Measurements from ENCODE around the gene GPBAR1. TPM values are rescaled to one million over a fixed set of nuclear protein-coding genes. Genes with fewer than 3 reads are reported as not detected.
A peak's percentile ranks its signal among the peaks of the same experiment; 100 is the strongest.

GPBAR1 gene
- total RNA-seq, 2 experiments from 2014 or later, result 0.11 to 0.40 TPM

DNA sequence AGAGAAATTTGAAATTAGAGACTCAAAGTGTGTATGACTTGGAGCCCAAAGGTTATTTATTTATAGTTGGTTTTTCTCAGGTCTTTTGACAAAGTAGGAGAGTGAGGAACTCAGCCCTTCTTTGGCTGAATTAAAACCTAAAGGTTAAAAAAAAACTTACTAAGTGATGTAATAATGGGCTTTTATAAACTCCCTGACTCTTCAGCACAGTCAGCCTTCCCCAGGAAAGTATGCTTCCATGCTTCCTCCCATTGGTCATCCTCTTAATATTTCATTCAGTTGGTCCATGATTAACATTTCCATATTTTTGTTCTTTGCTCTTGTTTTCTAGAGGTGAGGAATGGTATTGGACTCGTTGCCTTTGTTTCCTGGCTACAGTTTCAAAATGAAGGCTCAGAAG lies 36.6 kb upstream of the GPBAR1 start:
- no peak for ATAC-seq

DNA sequence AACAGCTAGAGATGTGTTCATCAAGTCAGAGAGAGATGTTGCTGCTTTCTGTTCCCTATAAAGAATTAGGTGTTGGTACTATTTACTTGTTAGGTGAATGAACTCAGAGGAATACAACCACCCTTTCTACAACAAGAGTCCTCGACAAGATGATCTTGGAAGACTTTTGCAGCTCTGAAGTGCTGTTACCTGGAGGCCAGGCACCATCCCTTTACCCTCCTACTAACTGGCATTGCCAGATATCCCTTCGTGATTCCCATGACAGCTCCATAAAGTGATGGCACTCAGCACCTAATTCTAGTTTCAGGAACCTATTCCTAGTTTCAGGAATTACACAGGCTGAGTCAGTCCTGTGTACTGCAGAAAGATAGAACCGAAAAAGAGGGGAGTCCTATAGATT lies 33.9 kb upstream of the GPBAR1 start:
- intact Hi-C loops (cut with DNase I, micrococcal nuclease), result loop anchor here in 1 of 2 experiments (5.0 kb wide), 1 partner anchor 670 kb away; no protein-coding TSS in a partner anchor

More for the DNA sequence above, 36.6 kb upstream of the GPBAR1 start:
- H3K36me3 Mint-ChIP-seq (ENCODE audit: low read depth), result peaks cover 94% of the 10 kb centered on the region
- H3K4me3 Mint-ChIP-seq, result peak overlapping the region; percentile 38
- H3K27me3 Mint-ChIP-seq, result no peaks in the 10 kb centered on the region
- ChIA-PET CTCF (interaction anchor here (1.7 to 2.1 kb wide), 2 partner anchors 30 to 33 kb away, joined by 5 to 10 read pairs; no protein-coding TSS in a partner anchor), POLR2A (no interaction called here)
- H3K4me1 Mint-ChIP-seq, result peaks cover 93% of the 10 kb centered on the region
- no peaks in the 10 kb centered on the region for H3K9me3 Mint-ChIP-seq (ENCODE audit: low read depth)
- peak overlapping the region; percentile 88 for H3K27ac Mint-ChIP-seq
- intact Hi-C loops (cut with DNase I, micrococcal nuclease), result no loop called here
- no peak for DNase-seq

DNA sequence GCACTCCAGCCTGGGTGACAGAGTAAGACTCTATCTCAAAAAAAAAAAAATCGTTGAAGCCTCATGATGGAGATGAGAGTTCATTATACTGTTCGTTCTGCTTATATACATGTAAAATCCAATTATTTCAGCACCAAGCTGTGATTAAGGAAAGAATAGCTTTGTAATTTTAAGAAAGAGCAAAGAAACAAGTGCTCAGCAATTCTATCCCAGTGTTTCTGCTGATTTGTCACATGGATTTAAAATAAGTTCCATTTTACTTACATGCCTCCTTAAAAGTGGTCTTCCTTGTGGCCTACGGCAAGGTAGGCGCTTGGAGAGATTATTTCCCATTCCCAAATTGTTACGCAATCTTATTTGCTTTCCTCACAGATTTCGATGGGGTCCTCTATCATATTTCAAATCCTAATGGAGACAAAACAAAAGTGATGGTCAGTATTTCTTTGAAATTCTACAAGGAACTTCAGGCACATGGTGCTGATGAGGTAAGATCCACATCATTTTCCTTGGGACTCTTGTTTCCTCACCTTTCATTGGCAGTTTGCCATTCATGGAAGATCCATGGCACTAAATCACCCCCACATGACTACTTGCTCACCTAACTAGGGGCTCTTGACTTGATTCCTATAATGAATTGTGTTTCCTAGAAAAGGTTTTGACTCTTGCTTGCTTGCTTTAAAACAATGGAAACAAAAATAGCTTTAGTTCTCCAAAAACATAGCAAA lies 32.3 kb upstream of the GPBAR1 start:
- no peaks in the 10 kb centered on the region for H3K9me3 Mint-ChIP-seq (ENCODE audit: low read depth)
- H3K27ac Mint-ChIP-seq, result peak overlapping the region; percentile 95
- ChIA-PET POLR2A (interaction anchor here (0.9 to 1.5 kb wide), 3 partner anchors 8 to 12 kb away, joined by 3 to 6 read pairs (median 4); partner anchors contain the start of gene ARPC2), CTCF (interaction anchor here (0.6 to 5.0 kb wide), 13 partner anchors 8 to 942 kb away, joined by 3 to 47 read pairs (median 4); partner anchors contain the start of genes ARPC2, CXCR1 and GPBAR1)
- DNase-seq (no peak), ATAC-seq (no peak)
- H3K4me3 Mint-ChIP-seq, result peak overlapping the region; percentile 45
- H3K4me1 Mint-ChIP-seq, result peaks cover 79% of the 10 kb centered on the region
- H3K36me3 Mint-ChIP-seq (ENCODE audit: low read depth), result peaks cover 86% of the 10 kb centered on the region
- H3K27me3 Mint-ChIP-seq, result no peaks in the 10 kb centered on the region
- intact Hi-C loops (cut with DNase I, micrococcal nuclease), result loop anchor here (1.0 to 5.0 kb wide), 6 partner anchors 10 to 669 kb away; partner anchors contain the start of genes AAMP (in 1 of the 2) and PNKD (in 1 of the 2)

More for the DNA sequence above, 33.9 kb upstream of the GPBAR1 start:
- ATAC-seq (no peak), DNase-seq (no peak)
- H3K27me3 Mint-ChIP-seq, result no peaks in the 10 kb centered on the region
- H3K9me3 Mint-ChIP-seq (ENCODE audit: low read depth), result no peaks in the 10 kb centered on the region
- H3K27ac Mint-ChIP-seq, result peak overlapping the region; percentile 81
- H3K4me3 Mint-ChIP-seq, result no peak overlapping the region
- H3K4me1 Mint-ChIP-seq, result peaks cover 90% of the 10 kb centered on the region
- H3K36me3 Mint-ChIP-seq (ENCODE audit: low read depth), result peaks cover 86% of the 10 kb centered on the region
- ChIA-PET POLR2A (interaction anchor here (1.1 kb wide), 1 partner anchor 8 kb away, joined by 10 read pairs; no protein-coding TSS in a partner anchor), CTCF (interaction anchor here (0.7 to 5.0 kb wide), 9 partner anchors 9 to 170 kb away, joined by 3 to 29 read pairs (median 4); partner anchors contain the start of genes AAMP and PNKD)

DNA sequence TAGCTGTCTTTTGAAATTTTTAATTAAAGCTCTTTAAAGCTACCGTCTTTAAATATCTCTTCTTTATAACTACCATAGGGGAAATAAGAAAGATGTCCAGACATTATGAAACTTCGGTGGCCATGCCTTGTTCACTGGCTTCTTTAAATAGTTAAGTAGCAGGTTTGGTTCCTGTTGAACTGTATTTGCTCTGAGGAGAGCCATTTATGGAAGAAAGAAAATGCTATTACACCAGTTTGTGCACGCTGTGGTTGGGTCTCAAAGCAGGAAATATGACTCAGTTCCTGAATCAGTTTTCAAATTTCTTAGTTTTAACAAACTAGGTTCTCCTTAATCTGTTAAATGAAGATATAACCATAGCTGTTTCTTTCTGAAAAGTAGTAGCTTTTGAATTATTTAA lies 31.6 kb upstream of the GPBAR1 start:
- Mint-ChIP-seq H3K4me1 (peaks cover 77% of the 10 kb centered on the region), H3K27ac (peak overlapping the region; percentile 95), H3K27me3 (no peaks in the 10 kb centered on the region), H3K36me3 (ENCODE audit: low read depth) (peaks cover 85% of the 10 kb centered on the region), H3K4me3 (peak overlapping the region; percentile 45), H3K9me3 (ENCODE audit: low read depth) (no peaks in the 10 kb centered on the region)
- POLR2A ChIA-PET, result interaction anchor here (0.9 to 1.5 kb wide), 3 partner anchors 9 to 13 kb away, joined by 3 to 6 read pairs (median 4); partner anchors contain the start of gene ARPC2
- DNase-seq (peak; percentile 70), ATAC-seq (peak; percentile 83)
- CTCF ChIA-PET, result interaction anchor here (0.6 to 5.0 kb wide), 14 partner anchors 9 to 942 kb away, joined by 3 to 47 read pairs (median 5); partner anchors contain the start of genes ARPC2, CXCR1 and GPBAR1
- intact Hi-C loops (cut with DNase I, micrococcal nuclease), result loop anchor here (1.0 to 5.0 kb wide), 6 partner anchors 11 to 668 kb away; partner anchors contain the start of genes AAMP (in 1 of the 2) and PNKD (in 1 of the 2)

DNA sequence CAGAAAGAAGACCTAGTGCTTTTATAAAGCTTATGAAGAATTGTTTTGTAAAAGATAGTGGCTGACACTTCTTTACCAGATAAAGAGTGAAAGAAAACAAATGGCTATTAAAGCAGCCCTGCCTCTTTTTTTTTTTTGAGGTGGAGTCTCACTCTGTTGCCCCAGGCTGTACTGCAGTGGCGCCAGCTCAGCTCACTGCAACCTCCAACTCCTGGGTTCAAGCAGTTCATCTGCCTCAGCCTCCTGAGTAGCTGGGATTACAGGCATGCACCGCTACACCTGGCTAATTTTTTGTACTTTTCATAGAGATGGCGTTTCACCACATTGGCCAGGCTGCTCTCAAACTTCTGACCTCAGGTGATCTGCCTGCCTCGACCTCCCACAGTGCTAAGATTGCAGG lies 31.0 kb upstream of the GPBAR1 start:
- CTCF ChIA-PET, result interaction anchor here (0.8 to 5.0 kb wide), 11 partner anchors 8 to 63 kb away, joined by 3 to 47 read pairs (median 6); partner anchors contain the start of genes ARPC2, CXCR1 and GPBAR1
- Mint-ChIP-seq H3K9me3 (ENCODE audit: low read depth) (no peaks in the 10 kb centered on the region), H3K4me1 (peaks cover 75% of the 10 kb centered on the region), H3K27me3 (no peaks in the 10 kb centered on the region), H3K4me3 (peak overlapping the region; percentile 39), H3K36me3 (ENCODE audit: low read depth) (peaks cover 85% of the 10 kb centered on the region), H3K27ac (peak overlapping the region; percentile 90)
- peak; percentile 57 for DNase-seq
- peak; percentile 34 for ATAC-seq
- POLR2A ChIA-PET, result interaction anchor here (1.3 to 1.5 kb wide), 4 partner anchors 7 to 13 kb away, joined by 3 to 6 read pairs (median 4); partner anchors contain the start of gene ARPC2
- intact Hi-C loops (cut with DNase I, micrococcal nuclease), result loop anchor here (1.0 to 5.0 kb wide), 7 partner anchors 12 to 667 kb away; partner anchors contain the start of genes AAMP (in 1 of the 2), BCS1L (in 1 of the 2), PNKD (in 1 of the 2) and ZNF142 (in 1 of the 2)

DNA sequence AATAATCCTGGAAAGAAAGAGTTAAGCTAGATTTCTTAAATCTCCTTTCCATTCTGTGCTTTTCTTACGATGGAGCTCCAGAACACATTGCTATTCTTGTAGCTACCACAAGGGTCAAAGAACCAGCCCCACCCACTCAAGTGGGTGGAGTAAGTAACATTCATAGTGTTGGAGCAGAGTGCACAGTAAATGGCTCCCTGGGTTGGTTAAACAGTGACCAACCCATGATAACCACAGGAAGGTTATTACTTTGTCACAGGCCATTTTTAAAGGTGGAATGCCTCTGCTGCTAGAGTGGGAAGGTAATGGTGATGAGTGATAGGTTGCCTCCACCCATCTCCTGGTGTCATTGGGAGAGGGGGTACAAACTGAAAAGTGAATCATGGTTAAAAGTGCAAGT lies 29.9 kb upstream of the GPBAR1 start:
- DNase-seq, result peak; percentile 54
- Mint-ChIP-seq H3K4me1 (peaks cover 65% of the 10 kb centered on the region), H3K36me3 (ENCODE audit: low read depth) (peaks cover 85% of the 10 kb centered on the region), H3K9me3 (ENCODE audit: low read depth) (no peaks in the 10 kb centered on the region), H3K27ac (peak overlapping the region; percentile 90), H3K27me3 (no peaks in the 10 kb centered on the region), H3K4me3 (peak overlapping the region; percentile 37)
- intact Hi-C loops (cut with DNase I, micrococcal nuclease), result loop anchor here in 1 of 2 experiments (5.0 kb wide), 1 partner anchor 426 kb away; the partner anchor contains the start of genes BCS1L and ZNF142
- ChIA-PET POLR2A (interaction anchor here (0.5 to 1.5 kb wide), 6 partner anchors 8 to 651 kb away, joined by 3 to 4 read pairs (median 3); no protein-coding TSS in a partner anchor), CTCF (interaction anchor here (1.0 to 5.0 kb wide), 9 partner anchors 11 to 53 kb away, joined by 3 to 47 read pairs (median 5); partner anchors contain the start of genes AAMP, GPBAR1 and PNKD)
- ATAC-seq, result peak; percentile 72

DNA sequence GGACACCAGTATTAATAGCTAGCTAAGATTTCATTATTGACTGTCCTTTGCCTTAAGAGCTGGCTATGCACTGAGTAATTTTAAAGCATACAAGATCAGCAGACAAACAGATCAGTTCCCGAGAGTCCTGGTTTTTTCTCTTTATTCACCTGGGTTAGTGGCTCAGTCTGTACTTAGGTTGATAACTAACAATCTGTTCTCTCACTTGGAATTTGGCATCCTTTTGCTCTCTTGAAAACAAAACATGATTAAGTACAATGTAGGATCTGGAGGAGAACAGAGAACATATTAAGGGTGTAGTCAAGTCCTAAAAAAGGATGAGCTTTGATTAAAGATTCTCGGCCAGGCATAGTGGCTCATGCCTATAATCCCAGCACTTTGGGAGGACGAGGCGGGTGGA lies 27.3 kb upstream of the GPBAR1 start:
- ATAC-seq, result no peak
- intact Hi-C loops (cut with DNase I, micrococcal nuclease), result loop anchor here in 1 of 2 experiments (5.0 kb wide), 1 partner anchor 424 kb away; the partner anchor contains the start of genes BCS1L and ZNF142
- Mint-ChIP-seq H3K4me1 (peaks cover 42% of the 10 kb centered on the region), H3K9me3 (ENCODE audit: low read depth) (no peaks in the 10 kb centered on the region), H3K27me3 (no peaks in the 10 kb centered on the region), H3K36me3 (ENCODE audit: low read depth) (peaks cover 79% of the 10 kb centered on the region), H3K27ac (peak overlapping the region; percentile 73), H3K4me3 (no peak overlapping the region)
- no peak for DNase-seq
- POLR2A ChIA-PET, result no interaction called here
- CTCF ChIA-PET, result interaction anchor here (0.6 to 1.1 kb wide), 4 partner anchors 15 to 206 kb away, joined by 3 to 5 read pairs (median 3); no protein-coding TSS in a partner anchor

DNA sequence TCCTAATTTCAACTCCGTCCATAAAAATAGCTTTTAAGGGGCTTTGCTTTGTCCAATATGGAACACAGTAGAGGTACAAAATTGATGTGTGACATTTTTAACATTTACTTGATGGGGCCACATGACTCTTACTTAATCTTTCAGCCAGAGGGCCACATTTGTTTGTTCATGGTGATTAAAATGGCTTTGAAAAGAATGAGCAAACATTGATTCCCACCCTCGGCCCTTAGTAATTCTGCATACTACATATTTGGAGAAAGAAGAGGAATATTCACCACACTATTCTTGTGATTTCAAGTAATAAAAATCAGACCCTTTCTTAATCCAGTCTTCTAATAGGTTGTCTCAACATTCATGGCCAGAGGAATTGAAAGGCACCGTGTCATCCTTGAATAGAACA lies 26.3 kb upstream of the GPBAR1 start:
- CTCF ChIA-PET, result interaction anchor here (0.9 to 1.1 kb wide), 3 partner anchors 12 to 26 kb away, joined by 3 read pairs; no protein-coding TSS in a partner anchor
- POLR2A ChIA-PET, result interaction anchor here (1.2 kb wide), 1 partner anchor 9 kb away, joined by 3 read pairs; no protein-coding TSS in a partner anchor
- no peak for DNase-seq
- peaks cover 81% of the 10 kb centered on the region for H3K36me3 Mint-ChIP-seq (ENCODE audit: low read depth)
- intact Hi-C loops (cut with DNase I, micrococcal nuclease), result loop anchor here in 1 of 2 experiments (2.0 to 5.0 kb wide), 2 partner anchors 14 to 423 kb away; partner anchors contain the start of genes BCS1L and ZNF142
- no peak overlapping the region for H3K27ac Mint-ChIP-seq
- no peak overlapping the region for H3K4me3 Mint-ChIP-seq
- ATAC-seq, result no peak
- no peaks in the 10 kb centered on the region for H3K27me3 Mint-ChIP-seq
- H3K9me3 Mint-ChIP-seq (ENCODE audit: low read depth), result no peaks in the 10 kb centered on the region
- peaks cover 34% of the 10 kb centered on the region for H3K4me1 Mint-ChIP-seq

DNA sequence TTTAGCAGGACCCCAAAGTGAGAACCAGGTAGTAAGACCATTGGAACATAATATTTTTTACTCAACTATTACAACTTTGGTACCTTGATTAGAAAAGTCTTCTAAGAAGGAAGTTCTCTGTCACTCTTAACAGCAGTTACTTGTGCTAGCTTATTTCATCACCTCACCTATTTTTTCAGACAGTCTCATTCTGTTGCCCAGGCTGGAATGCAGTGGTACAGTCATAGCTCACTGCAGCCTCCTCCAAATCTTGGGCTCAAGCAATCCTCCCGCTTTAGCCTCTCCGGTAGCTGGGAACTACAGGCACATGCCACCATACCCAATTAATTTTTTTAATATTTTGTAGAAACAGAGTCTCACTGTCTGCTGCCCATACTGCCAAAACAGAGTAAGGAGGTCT lies 25.8 kb upstream of the GPBAR1 start:
- H3K9me3 Mint-ChIP-seq (ENCODE audit: low read depth), result no peaks in the 10 kb centered on the region
- peaks cover 84% of the 10 kb centered on the region for H3K36me3 Mint-ChIP-seq (ENCODE audit: low read depth)
- ChIA-PET POLR2A (interaction anchor here (1.2 kb wide), 1 partner anchor 10 kb away, joined by 3 read pairs; no protein-coding TSS in a partner anchor), CTCF (interaction anchor here (0.8 to 1.1 kb wide), 3 partner anchors 12 to 24 kb away, joined by 3 read pairs; no protein-coding TSS in a partner anchor)
- intact Hi-C loops (cut with DNase I, micrococcal nuclease), result loop anchor here in 1 of 2 experiments (2.0 kb wide), 1 partner anchor 14 kb away; no protein-coding TSS in a partner anchor
- DNase-seq (no peak), ATAC-seq (no peak)
- H3K4me1 Mint-ChIP-seq, result peaks cover 31% of the 10 kb centered on the region
- H3K27ac Mint-ChIP-seq, result no peak overlapping the region
- no peaks in the 10 kb centered on the region for H3K27me3 Mint-ChIP-seq
- no peak overlapping the region for H3K4me3 Mint-ChIP-seq

DNA sequence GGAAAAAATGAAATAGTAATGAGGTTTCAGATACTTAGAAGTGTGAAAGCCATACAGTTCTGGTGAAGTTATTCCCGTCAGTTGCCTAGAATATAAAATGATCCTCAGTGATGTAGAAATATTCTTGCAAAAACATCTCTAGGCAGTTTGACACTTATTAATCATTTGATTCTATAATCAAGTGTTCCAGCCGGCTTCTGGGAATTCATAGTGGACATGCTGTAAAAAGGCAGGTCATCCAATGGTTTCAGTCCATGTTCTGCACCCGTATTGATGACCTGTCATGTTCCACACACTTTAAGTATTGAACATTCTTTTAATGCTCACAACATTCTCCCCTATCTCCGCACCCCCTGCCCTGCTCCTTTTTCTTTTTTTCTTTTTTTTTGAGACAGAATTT lies 24.0 kb upstream of the GPBAR1 start:
- Mint-ChIP-seq H3K27ac (no peak overlapping the region), H3K4me1 (peaks cover 18% of the 10 kb centered on the region), H3K4me3 (no peak overlapping the region), H3K27me3 (no peaks in the 10 kb centered on the region), H3K36me3 (ENCODE audit: low read depth) (peaks cover 81% of the 10 kb centered on the region), H3K9me3 (ENCODE audit: low read depth) (no peaks in the 10 kb centered on the region)
- DNase-seq (no peak), ATAC-seq (no peak)
- CTCF ChIA-PET, result interaction anchor here (0.9 to 2.4 kb wide), 4 partner anchors 9 to 50 kb away, joined by 3 to 9 read pairs (median 5); no protein-coding TSS in a partner anchor
- intact Hi-C loops (cut with DNase I, micrococcal nuclease), result no loop called here
- POLR2A ChIA-PET, result no interaction called here
